IPS-20b (cell line): Measurements from ENCODE around the gene MTMR6.
"Not testable (repeated sequence)": the region's sequence is repeated elsewhere in the genome, so short reads cannot be mapped to it uniquely, and the experiment has no call there.

Experiments
- H3K27ac ChIP-seq: one replicate; pipeline ENCODE4 v1.5.1; 2013; ENCODE audit warnings: low read length
- H3K27me3 ChIP-seq: 2 replicates; pipeline ENCODE4 v1.6.1; 2013; ENCODE audit warnings: mild to moderate bottlenecking, low read length, inconsistent platforms; ENCODE audit not compliant: insufficient read depth
- H3K36me3 ChIP-seq: 2 replicates; pipeline ENCODE4 v1.6.1; 2013; ENCODE audit warnings: low read depth, mild to moderate bottlenecking, inconsistent platforms, low read length, moderate library complexity; ENCODE audit not compliant: insufficient read depth
- H3K4me1 ChIP-seq: 2 replicates; pipeline ENCODE4 v1.6.1; 2013; ENCODE audit warnings: mild to moderate bottlenecking, control low read depth, inconsistent platforms, low read length, moderate library complexity; ENCODE audit not compliant: insufficient read depth
- H3K4me3 ChIP-seq: 2 replicates; pipeline ENCODE4 v1.5.1; 2013; ENCODE audit warnings: mild to moderate bottlenecking, low read length, inconsistent platforms
- H3K9ac ChIP-seq: 2 replicates; pipeline ENCODE4 v1.6.1; 2013; ENCODE audit warnings: low read depth, mild to moderate bottlenecking, inconsistent platforms, low read length, moderate library complexity
- H3K9me3 ChIP-seq: 2 replicates; pipeline ENCODE4 v1.6.1; 2013; ENCODE audit warnings: mild to moderate bottlenecking, low read depth, low read length, inconsistent platforms; ENCODE audit not compliant: insufficient read depth

The MTMR6 gene

DNA sequence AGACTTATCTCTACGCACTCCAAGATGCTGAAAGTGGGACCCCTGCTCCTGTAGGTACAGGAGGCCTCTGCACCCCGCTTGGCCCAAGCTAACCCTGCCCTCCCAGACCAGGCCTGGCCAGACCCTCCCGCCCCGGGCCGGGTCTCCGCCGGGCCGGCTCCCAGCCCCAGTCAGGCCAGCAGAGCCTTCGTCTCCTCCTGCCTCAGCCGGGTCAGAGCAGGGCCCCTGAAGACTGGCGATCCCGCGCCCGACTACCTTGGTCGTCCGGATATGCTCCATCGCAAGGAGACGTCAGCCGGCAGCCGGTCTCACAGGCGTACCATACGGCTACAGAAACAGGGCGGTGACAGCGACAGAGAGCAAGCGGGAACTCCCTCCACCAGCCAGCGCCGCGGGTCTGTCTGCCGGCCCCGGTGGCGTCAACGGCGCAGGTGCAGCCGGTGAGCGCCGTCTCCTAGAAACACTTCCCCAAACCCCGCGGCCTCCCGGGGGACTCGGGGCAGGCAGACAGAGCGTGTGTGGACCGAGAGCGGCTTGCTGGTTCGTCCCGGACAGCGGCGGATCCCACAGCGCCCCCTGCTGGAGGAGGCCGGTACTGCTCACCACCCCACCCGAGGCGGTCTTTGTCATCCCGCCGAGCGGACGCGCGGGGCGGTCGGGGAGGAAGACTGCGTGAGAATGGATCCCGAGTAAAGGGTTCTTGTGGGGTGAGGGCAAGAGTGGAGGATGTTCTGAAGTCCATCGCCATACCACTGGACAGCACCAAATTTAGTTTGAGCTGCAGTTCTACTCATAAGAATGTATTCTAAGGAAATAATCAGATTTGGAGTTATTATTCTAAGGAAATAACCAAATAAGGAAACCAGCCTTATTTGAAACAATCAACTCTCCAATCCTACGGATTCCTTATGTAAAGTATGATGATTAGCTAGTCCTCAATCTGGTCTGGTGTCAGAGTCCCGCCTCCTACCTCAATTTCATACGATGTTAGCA lies at the start of gene MTMR6:
Gene MTMR6 (minus strand): TSS at position 520 of the 993 bp plus-strand sequence. CDS start 241 bp downstream, at position 279.
- peak within 1 kb of the TSS; percentile 99 for H3K4me3 ChIP-seq
- peak within 1 kb of the TSS; percentile 85; the same call in 1 of the 2 replicates for H3K9ac ChIP-seq
- H3K4me1 ChIP-seq: peaks cover 4% of the 10 kb centered on the region; the same call in 1 of the 2 replicates
- H3K27me3 ChIP-seq: peaks cover 15% of the 10 kb centered on the region; the same call in 1 of the 2 replicates
- no peak within 1 kb of the TSS for H3K27ac ChIP-seq
- no peaks in the 10 kb centered on the region for H3K36me3 ChIP-seq
- no peaks in the 10 kb centered on the region for H3K9me3 ChIP-seq

- peaks cover 78% of the 10 kb centered on the region for H3K36me3 ChIP-seq
Measured at GRCh38 chr13:25335856-25336255, 48.6 kb upstream of the MTMR6 start.

GRCh38 chr13:25330541-25330940 lies 43.3 kb upstream of the MTMR6 start:
- Histone ChIP-seq H3K36me3 (peaks cover 96% of the 10 kb centered on the region), H3K4me3 (no peak overlapping the region), H3K27me3 (no peaks in the 10 kb centered on the region), H3K27ac (no peak overlapping the region), H3K4me1 (no peaks in the 10 kb centered on the region), H3K9me3 (no peaks in the 10 kb centered on the region), H3K9ac (no peak overlapping the region)

More at GRCh38 chr13:25335856-25336255, 48.6 kb upstream of the MTMR6 start:
- Histone ChIP-seq H3K27me3 (no peaks in the 10 kb centered on the region), H3K4me1 (no peaks in the 10 kb centered on the region), H3K9ac (no peak overlapping the region), H3K27ac (no peak overlapping the region), H3K4me3 (no peak overlapping the region), H3K9me3 (no peaks in the 10 kb centered on the region)

GRCh38 chr13:25329706-25330105 lies 42.4 kb upstream of the MTMR6 start:
- Histone ChIP-seq H3K27ac (no peak overlapping the region), H3K9ac (no peak overlapping the region), H3K36me3 (peaks cover 98% of the 10 kb centered on the region)

DNA sequence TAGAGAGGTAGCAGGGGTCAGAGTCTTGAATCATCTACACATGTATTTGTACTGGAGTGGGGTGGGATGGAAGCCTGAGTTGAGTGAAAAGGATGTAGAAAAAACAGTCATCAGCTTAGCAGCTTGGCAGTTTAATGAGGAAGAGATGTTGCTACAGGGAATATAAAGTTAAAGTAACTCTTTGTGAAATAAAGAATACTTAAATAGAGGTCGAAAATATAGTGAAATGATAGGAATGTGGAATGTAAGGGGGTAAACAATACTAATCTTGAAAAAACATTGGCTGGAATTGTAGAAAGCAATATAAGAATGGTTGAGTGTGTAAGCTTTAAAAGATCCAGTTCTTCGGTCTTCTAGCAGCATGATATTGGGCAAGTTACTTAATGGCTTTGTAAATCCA lies 36.8 kb upstream of the MTMR6 start:
- Histone ChIP-seq H3K27me3 (no peaks in the 10 kb centered on the region), H3K4me3 (no peak overlapping the region), H3K4me1 (no peaks in the 10 kb centered on the region), H3K9me3 (no peaks in the 10 kb centered on the region), H3K9ac (no peak overlapping the region), H3K36me3 (peaks cover 98% of the 10 kb centered on the region), H3K27ac (no peak overlapping the region)

More at GRCh38 chr13:25329706-25330105, 42.4 kb upstream of the MTMR6 start:
- Histone ChIP-seq H3K27me3 (no peaks in the 10 kb centered on the region), H3K9me3 (no peaks in the 10 kb centered on the region), H3K4me3 (no peak overlapping the region), H3K4me1 (no peaks in the 10 kb centered on the region)

GRCh38 chr13:25319771-25320170 lies 32.5 kb upstream of the MTMR6 start:
- H3K9ac ChIP-seq: no peak overlapping the region
- H3K9me3 ChIP-seq: no peaks in the 10 kb centered on the region
- H3K4me1 ChIP-seq: no peaks in the 10 kb centered on the region
- no peaks in the 10 kb centered on the region for H3K27me3 ChIP-seq
- H3K27ac ChIP-seq: no peak overlapping the region
- no peak overlapping the region for H3K4me3 ChIP-seq
- H3K36me3 ChIP-seq: peaks cover 95% of the 10 kb centered on the region

DNA sequence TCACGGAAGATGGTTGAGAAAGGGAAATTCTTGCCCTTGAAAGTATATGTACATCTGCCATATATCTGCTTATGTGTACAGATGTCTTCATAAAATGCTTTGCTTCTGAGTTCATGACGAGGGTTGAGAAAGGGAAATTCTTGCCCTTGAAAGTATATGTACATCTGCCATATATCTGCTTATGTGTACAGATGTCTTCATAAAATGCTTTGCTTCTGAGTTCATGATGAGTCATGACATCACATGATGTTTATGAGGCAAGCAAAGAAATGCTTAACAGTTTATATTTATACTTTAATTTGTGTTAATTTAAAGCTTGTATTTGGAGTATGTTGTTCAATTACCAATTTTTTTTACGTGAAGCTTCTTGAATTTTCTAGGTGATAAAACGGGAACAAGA lies 31.7 kb upstream of the MTMR6 start:
- H3K4me3 ChIP-seq, H3K27me3 ChIP-seq, H3K9ac ChIP-seq, H3K27ac ChIP-seq, H3K4me1 ChIP-seq, H3K9me3 ChIP-seq: not testable (repeated sequence)
- H3K36me3 ChIP-seq: peaks cover 95% of the 10 kb centered on the region

DNA sequence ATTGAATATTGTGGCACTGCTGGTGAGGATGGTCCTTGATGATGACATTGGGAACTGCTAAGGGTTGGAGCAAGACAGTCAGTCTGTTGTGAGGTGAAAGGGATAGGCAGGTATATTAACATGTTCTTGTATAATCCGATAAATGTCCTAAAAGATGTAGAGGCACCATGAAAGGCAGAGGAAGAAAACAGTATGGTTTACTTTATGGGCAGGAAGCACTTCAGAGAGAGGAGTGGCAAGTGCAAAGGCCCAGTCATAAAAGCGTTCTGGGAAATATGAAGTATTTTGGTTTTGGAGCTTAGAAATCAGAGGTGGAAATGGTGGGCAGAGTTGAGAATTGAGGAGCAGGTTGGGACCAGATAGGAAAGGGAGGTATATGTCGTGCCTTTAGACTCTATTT lies 23.6 kb upstream of the MTMR6 start:
- H3K27me3 ChIP-seq: no peaks in the 10 kb centered on the region
- no peak overlapping the region for H3K27ac ChIP-seq
- H3K4me1 ChIP-seq: no peaks in the 10 kb centered on the region
- H3K36me3 ChIP-seq: peaks cover 92% of the 10 kb centered on the region
- H3K4me3 ChIP-seq: no peak overlapping the region
- no peak overlapping the region for H3K9ac ChIP-seq
- H3K9me3 ChIP-seq: no peaks in the 10 kb centered on the region

GRCh38 chr13:25306671-25307464 lies 19.6 kb upstream of the MTMR6 start:
- H3K4me1 ChIP-seq: no peaks in the 10 kb centered on the region
- no peaks in the 10 kb centered on the region for H3K9me3 ChIP-seq
- H3K36me3 ChIP-seq: peaks cover 77% of the 10 kb centered on the region
- no peak overlapping the region for H3K27ac ChIP-seq
- H3K9ac ChIP-seq: no peak overlapping the region
- no peaks in the 10 kb centered on the region for H3K27me3 ChIP-seq
- no peak overlapping the region for H3K4me3 ChIP-seq

- peak overlapping the region; percentile 95 for H3K4me3 ChIP-seq
- no peak overlapping the region for H3K27ac ChIP-seq
- H3K4me1 ChIP-seq: no peaks in the 10 kb centered on the region
- H3K27me3 ChIP-seq: peaks cover 17% of the 10 kb centered on the region
- H3K36me3 ChIP-seq: peaks cover 35% of the 10 kb centered on the region
- peak overlapping the region; percentile 93 for H3K9ac ChIP-seq
- H3K9me3 ChIP-seq: no peaks in the 10 kb centered on the region
Measured at GRCh38 chr13:25302121-25302520, 14.8 kb upstream of the MTMR6 start.

GRCh38 chr13:25301347-25302113 lies 14.2 kb upstream of the MTMR6 start, which contains the start of gene NUP58:
TSS of gene NUP58 (plus strand) at chr13:25301625. CDS start at chr13:25301774, 149 bp downstream.
- peak within 1 kb of the TSS; percentile 93 for H3K9ac ChIP-seq
- no peak within 1 kb of the TSS for H3K27ac ChIP-seq
- no peaks in the 10 kb centered on the region for H3K4me1 ChIP-seq
- peaks cover 23% of the 10 kb centered on the region for H3K27me3 ChIP-seq
- peaks cover 30% of the 10 kb centered on the region for H3K36me3 ChIP-seq
- peak within 1 kb of the TSS; percentile 95 for H3K4me3 ChIP-seq
- H3K9me3 ChIP-seq: no peaks in the 10 kb centered on the region
